Hindlimb muscle (tissue), 1 donor: Measurements from ENCODE around the gene VOPP1. TPM values are rescaled to one million over a fixed set of nuclear protein-coding genes. Genes with fewer than 3 reads are reported as not detected.
"Not testable (repeated sequence)": the region's sequence is repeated elsewhere in the genome, so short reads cannot be mapped to it uniquely, and the experiment has no call there.

Experiments used
- DNase-seq: peaks from one replicate; pipeline ENCODE4 v3.0.0-alpha.2; 2013
- polyA plus RNA-seq: library from polyadenylated mRNA; unstranded; fragments of 120-200 nt; gene quantifications from one replicate; pipeline ENCODE4 v1.2.1, GENCODE V29; 2013; ENCODE audit not compliant: insufficient read length

VOPP1 gene
- polyA plus RNA-seq, 1 donor = 25.8 TPM

- DNase-seq = no peak
Observed at GRCh38 chr7:55531536-55531935, 40.8 kb downstream of the VOPP1 start.

- no peak for DNase-seq
Observed at GRCh38 chr7:55527307-55527706, 45.0 kb downstream of the VOPP1 start.

DNA sequence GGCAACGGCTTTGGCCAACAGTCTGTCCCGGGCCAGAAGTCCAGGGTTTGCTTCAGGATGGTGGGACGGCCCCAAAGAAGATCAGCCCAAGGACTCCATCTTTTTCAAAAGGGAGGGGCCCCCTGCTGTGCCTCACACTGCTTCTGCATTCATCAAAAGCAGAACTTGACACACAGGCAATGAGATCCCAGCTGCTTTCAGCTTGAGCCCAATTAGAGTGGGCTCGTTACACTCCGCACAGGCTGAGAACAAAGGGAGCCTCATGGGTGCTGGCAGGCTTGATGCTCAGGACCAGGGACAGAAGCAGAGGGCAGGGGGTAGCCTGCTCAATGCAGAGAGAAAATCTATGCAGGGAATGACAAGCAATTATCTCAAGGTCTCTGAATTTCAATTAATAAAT, 45.5 kb downstream of the VOPP1 start:
- no peak for DNase-seq

DNA sequence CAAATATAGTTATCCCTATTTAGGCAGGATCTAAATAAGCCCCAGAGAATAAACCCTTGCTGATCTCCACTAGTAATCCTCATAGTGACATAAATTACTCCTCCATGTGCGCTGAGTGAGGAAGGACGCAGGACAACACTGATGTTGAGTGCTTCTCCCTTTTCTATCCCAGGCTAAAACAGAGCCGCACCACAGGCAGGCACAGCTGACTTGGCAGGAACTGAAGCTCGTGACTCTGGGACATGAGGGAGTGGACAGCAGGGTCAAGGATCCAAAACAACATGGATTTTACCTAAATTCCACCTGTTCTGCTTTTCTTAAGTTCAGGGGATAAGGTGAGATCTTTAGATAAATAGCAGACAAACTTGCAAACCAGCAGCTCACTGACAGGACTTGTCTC, 46.0 kb downstream of the VOPP1 start:
- DNase-seq = no peak

- DNase-seq = no peak
Observed at GRCh38 chr7:55524558-55525310, 47.6 kb downstream of the VOPP1 start.

GRCh38 chr7:55523366-55523765, 48.9 kb downstream of the VOPP1 start:
- no peak for DNase-seq

- no peak for DNase-seq
Observed at GRCh38 chr7:55521917-55522902, 50.1 kb downstream of the VOPP1 start.

- no peak for DNase-seq
Observed at GRCh38 chr7:55521512-55521911, 50.8 kb downstream of the VOPP1 start.

DNA sequence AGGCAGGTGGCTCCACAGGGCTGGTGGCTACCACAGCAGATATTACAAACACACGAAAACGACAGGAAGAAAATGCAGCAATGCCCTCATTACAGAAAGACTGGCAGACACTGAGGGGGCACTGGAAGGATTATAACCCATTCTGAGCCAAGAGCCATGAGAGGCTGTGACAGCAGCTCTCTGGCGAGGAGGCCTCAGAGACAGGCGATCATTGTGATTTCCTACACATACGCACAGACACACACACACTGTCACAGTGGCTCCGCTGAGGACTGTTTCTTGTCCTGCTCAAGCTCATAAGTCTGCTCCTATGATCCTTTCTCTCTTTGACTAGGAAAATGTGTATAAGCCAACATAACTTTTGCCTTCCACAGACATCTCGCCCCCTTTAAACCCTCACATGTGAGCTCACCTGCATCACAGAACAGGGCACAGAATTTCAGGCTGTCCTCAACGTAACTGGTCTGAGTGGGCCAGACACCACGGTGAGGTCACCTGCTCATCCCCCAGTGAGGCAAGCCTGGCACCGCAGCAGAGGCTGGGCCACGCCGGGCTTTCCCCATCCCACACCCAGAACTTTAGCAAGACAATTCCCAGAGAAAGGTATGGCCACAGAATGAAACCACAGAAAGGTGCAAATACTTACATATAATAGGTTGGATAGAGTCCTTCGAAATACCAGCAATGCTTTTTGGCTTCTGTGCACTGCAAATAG, 51.7 kb downstream of the VOPP1 start:
- no peak for DNase-seq

DNA sequence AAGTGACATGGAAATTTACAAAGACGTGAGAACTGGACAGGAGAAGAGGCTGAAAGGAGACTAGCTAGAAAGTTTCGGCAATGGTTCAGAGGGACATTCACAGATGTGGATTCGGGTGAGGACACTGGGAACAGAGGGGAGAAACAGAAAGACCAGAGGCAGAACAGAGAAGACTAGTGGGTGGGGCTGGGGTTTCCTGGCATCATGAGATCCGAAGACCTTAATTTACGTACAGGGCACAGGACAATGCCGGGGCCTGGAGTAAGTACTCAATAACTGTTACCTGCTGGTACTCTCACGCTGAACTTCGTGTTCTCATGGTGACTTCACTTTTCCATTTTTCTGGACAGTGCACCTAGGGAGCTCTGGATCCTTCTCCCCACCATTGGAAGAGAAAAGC, 53.5 kb downstream of the VOPP1 start:
- no peak for DNase-seq

- DNase-seq = no peak
Observed at GRCh38 chr7:55517936-55518689, 54.2 kb downstream of the VOPP1 start.

- DNase-seq = no peak
Observed at GRCh38 chr7:55517191-55517633, 55.1 kb downstream of the VOPP1 start.

- no peak for DNase-seq
Observed at GRCh38 chr7:55516409-55516808, 55.9 kb downstream of the VOPP1 start.

DNA sequence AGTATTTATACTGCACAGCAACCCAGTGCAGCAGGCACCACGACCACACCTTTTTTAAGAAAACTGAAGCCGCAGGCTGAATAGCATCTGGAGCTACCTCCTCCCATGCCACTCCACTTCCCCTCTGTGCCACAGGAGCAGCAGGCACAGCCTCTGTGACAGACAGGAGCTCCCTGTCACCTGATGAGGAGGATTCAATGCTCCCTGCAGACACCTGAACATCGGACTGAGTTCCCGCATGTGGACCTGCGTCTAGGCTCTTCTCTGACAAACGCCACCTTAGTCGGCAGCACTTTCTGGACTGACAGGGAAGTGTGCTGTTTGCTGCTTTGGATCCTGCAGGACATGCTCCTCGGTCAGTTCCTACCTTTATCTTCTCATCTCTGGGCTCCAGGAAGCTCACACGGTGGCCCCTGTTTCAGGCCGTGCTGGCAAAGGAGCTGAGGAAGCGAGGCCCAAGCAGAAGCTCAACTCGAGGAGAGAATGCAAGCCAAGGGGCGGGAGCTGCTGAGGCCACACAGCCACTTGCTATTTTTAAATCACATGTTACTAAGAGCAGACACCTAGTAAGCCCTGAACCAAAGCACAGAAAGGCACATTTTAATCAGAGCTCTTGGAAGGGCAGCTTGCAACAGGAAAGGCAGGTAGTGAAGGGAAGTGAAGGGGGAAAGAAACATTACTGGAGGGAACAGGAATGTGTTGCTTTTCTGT, 56.6 kb downstream of the VOPP1 start:
- DNase-seq = peak; percentile 28

DNA sequence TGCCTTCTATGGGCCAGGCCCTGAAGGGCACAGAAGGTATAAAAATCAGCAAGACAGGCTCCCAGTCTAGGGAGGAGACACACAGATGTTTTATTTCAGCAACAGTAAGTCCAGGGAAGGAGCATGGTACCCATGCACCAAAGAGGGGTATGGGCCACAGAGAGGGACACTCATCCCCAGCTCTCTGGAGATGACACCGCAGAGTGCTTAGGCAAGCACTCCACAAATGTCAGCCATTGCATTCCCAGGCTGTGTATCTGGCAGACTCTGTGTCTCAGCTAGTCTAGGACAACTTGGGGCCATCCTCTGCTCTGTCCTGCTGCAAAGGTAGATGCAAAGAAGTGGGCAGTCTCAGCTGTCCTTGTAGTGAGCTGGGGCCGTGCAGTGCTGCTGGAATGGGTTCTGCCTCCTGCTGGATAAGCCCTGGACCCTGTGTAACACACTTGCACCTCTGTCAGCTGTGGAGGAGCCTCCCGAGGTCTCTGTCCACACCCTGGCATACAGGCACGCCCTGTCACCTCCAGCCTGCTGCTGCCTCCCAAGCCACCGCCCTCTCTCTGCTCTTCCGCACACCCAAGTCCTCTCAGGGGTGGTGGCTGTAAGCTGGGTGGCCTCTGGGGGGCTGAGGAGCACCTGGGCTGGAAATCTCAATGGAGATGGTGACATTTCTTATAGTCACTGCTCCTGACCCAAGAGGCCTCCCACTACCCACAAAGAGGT, 57.6 kb downstream of the VOPP1 start:
- no peak for DNase-seq

- DNase-seq = no peak
Observed at GRCh38 chr7:55513868-55514267, 58.4 kb downstream of the VOPP1 start.

DNA sequence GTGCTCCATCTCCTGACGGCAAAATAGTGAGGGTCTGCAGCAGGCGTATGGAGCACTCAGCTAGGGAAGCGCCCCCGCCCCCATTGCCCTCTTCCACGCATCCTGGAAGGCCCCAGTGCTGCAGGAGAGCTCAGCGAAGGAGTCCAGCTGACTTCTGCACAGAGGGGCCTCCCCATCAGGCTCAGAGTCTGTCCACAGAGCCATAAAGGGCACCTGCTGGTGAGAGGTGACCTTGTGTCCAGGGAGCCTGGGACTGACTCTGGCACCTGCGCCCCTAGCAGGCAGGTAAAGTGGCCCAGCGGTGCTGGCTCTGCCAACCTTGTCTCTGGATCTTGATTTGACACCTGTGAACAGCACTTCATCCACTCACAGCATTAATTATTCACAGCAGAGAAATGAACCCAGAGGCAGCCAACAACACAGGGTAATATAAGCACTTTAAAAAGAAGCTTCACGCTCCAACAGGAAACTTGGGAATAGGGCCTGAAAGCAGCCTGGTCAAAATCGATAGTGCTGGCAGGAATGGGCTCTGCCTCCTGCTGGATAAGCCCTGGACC, 59.6 kb downstream of the VOPP1 start:
- DNase-seq = no peak

GRCh38 chr7:55510621-55511020, 61.7 kb downstream of the VOPP1 start:
- DNase-seq = no peak

DNA sequence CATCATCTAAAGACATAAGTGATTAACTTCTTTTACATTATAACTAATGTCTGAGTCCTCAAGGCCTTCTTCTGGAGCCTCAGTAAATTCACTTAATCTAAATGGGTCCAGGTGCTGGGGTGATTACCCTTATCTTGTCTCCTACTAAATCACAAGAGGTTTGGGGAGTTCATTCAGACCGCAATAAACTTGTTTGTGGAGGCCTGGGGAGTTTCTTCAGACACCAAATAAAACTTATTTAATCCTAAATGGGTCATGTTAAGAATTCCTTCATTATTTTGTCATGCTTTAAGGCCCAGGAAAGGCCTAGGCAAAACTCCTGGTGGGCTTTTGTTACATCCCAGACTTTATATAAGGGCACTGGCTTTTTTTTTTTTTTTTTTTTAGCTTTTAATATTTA, 62.1 kb downstream of the VOPP1 start:
- not testable (repeated sequence) for DNase-seq

GRCh38 chr7:55509322-55509721, 63.0 kb downstream of the VOPP1 start:
- no peak for DNase-seq
